ENCODE data around the gene PTPN12. TPM values are rescaled to one million over a fixed set of nuclear protein-coding genes. Genes with fewer than 3 reads are reported as not detected.

PTPN12 gene
- total RNA-seq, 1 donor from 2014 or later, result 86.6 TPM

DNA sequence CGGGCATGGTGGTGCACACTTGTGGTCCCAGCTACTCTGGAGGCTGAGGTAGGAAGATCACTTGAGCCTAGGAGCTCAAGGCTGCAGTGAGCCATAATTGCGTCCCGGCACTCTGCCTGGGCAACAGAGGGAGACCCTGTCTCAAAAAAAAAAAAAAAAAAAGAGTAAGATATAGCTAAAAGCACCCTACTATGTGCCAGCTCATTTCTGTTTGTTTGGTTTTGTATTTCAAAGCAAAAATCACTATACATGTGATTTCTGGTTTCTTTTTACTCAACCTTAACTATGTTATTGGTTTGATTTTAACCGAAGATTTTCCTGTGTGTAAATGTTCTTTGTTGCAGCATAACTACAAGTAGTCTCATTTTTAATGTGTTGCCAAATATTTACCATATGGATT lies 92.7 kb downstream of the PTPN12 start:
- Histone ChIP-seq H3K9me3 (ENCODE audit: low read depth) (no peaks in the 10 kb centered on the region), H3K9ac (no peak overlapping the region), H3K4me2 (no peak overlapping the region), H3K79me2 (ENCODE audit: low read depth) (no peaks in the 10 kb centered on the region), H3K27ac (no peak overlapping the region), H2AFZ (replicated peaks) (no peak overlapping the region), H3K27me3 (no peaks in the 10 kb centered on the region), H4K20me1 (ENCODE audit: low read depth) (no peaks in the 10 kb centered on the region), H3K4me1 (no peaks in the 10 kb centered on the region), H3K36me3 (peaks cover 38% of the 10 kb centered on the region), H3F3A (ENCODE audit: low read depth) (no peaks in the 10 kb centered on the region), H3K4me3 (no peak overlapping the region)
- H3K4me1 Mint-ChIP-seq, result no peaks in the 10 kb centered on the region
- H3K9me3 Mint-ChIP-seq, result no peaks in the 10 kb centered on the region
- H3K27ac Mint-ChIP-seq, result no peak overlapping the region
- H3K27me3 Mint-ChIP-seq (ENCODE audit: insufficient read depth, low read depth), result no peaks in the 10 kb centered on the region
- no peak for DNase-seq (ENCODE audit: low spot score)
- TF ChIP-seq EZH2 (IDR thresholded peaks at IDR 0.05) (no peak), EZH2phosphoT487 (IDR thresholded peaks at IDR 0.05) (no peak), CTCF (IDR thresholded peaks at IDR 0.05) (no peak)
- H3K36me3 Mint-ChIP-seq, result peaks cover 30% of the 10 kb centered on the region
- no peak overlapping the region for H3K4me3 Mint-ChIP-seq

DNA sequence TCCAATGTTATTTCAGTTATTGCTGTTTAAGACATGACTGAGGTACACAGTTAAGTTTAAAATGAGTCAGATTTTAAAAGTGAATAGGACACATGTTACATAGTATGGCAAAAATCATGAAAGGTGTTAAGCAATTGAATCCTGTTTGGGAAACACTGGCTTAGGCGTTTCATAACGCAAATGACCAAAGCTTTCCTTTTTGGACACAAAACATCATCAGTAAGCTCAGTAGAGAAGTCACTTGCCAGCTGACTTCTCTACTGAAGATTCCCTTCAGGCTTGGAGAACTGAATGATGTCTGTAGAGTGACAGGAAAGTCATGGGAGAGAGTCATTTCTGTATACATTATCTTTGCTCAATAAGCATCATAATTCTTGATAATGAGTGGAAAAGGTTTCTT lies 94.7 kb downstream of the PTPN12 start:
- Mint-ChIP-seq H3K9me3 (no peaks in the 10 kb centered on the region), H3K4me3 (no peak overlapping the region), H3K27me3 (ENCODE audit: insufficient read depth, low read depth) (no peaks in the 10 kb centered on the region), H3K36me3 (peaks cover 27% of the 10 kb centered on the region), H3K27ac (no peak overlapping the region), H3K4me1 (no peaks in the 10 kb centered on the region)
- H3K4me1 ChIP-seq, result no peaks in the 10 kb centered on the region
- no peaks in the 10 kb centered on the region for H3K79me2 ChIP-seq (ENCODE audit: low read depth)
- no peak overlapping the region for H3K9ac ChIP-seq
- no peak overlapping the region for H3K27ac ChIP-seq
- no peak for DNase-seq (ENCODE audit: low spot score)
- H4K20me1 ChIP-seq (ENCODE audit: low read depth), result no peaks in the 10 kb centered on the region
- peaks cover 33% of the 10 kb centered on the region for H3K36me3 ChIP-seq
- no peak overlapping the region for H3K4me3 ChIP-seq
- H3K27me3 ChIP-seq, result no peaks in the 10 kb centered on the region
- H3K4me2 ChIP-seq, result no peak overlapping the region
- no peaks in the 10 kb centered on the region for H3K9me3 ChIP-seq (ENCODE audit: low read depth)
- no peaks in the 10 kb centered on the region for H3F3A ChIP-seq (ENCODE audit: low read depth)
- no peak overlapping the region for H2AFZ ChIP-seq (replicated peaks)
- TF ChIP-seq CTCF (IDR thresholded peaks at IDR 0.05) (no peak), EZH2 (IDR thresholded peaks at IDR 0.05) (no peak), EZH2phosphoT487 (IDR thresholded peaks at IDR 0.05) (no peak)

GRCh38 chr7:77644774-77645173 lies 107.7 kb downstream of the PTPN12 start:
- Histone ChIP-seq H2AFZ (replicated peaks) (no peak overlapping the region), H3K4me3 (no peak overlapping the region), H3K4me1 (no peaks in the 10 kb centered on the region), H3K36me3 (peaks cover 6% of the 10 kb centered on the region), H3K9me3 (ENCODE audit: low read depth) (no peaks in the 10 kb centered on the region), H3K79me2 (ENCODE audit: low read depth) (no peaks in the 10 kb centered on the region), H3F3A (ENCODE audit: low read depth) (peaks cover 2% of the 10 kb centered on the region), H3K27me3 (no peaks in the 10 kb centered on the region), H3K27ac (no peak overlapping the region), H4K20me1 (ENCODE audit: low read depth) (no peaks in the 10 kb centered on the region), H3K9ac (no peak overlapping the region), H3K4me2 (no peak overlapping the region)
- Mint-ChIP-seq H3K36me3 (peaks cover 23% of the 10 kb centered on the region), H3K4me1 (no peaks in the 10 kb centered on the region), H3K27me3 (ENCODE audit: insufficient read depth, low read depth) (peaks cover 4% of the 10 kb centered on the region), H3K4me3 (no peak overlapping the region), H3K9me3 (no peaks in the 10 kb centered on the region), H3K27ac (no peak overlapping the region)
- TF ChIP-seq EZH2phosphoT487 (IDR thresholded peaks at IDR 0.05) (no peak), EZH2 (IDR thresholded peaks at IDR 0.05) (no peak), CTCF (IDR thresholded peaks at IDR 0.05) (no peak)
- DNase-seq (ENCODE audit: low spot score), result no peak

Data from neural progenitor cell (in vitro differentiated cells).